Lower lobe of right lung (tissue), 2 donors: ENCODE data around the gene PCLO. TPM values are rescaled to one million over a fixed set of nuclear protein-coding genes. Genes with fewer than 3 reads are reported as not detected.

Experiments used
- ATAC-seq, 2 donors: fragments of 200-7000 bp; cut with Tn5 transposase; one replicate each; pipeline ENCODE4 v1.9.1; 2020 to 2022; ENCODE audit warnings: mild to moderate bottlenecking in 2 of 2, moderate library complexity in 2 of 2
- DNase-seq: peaks from one replicate; pipeline ENCODE4 v3.0.0-alpha.2; 2020
- H3K27ac ChIP-seq: fragments of 200-600 bp; one replicate; pipeline ENCODE4 v1.8.0; 2022
- H3K27me3 ChIP-seq: fragments of 200-600 bp; one replicate; pipeline ENCODE4 v1.8.0; 2022; ENCODE audit warnings: low read depth
- H3K36me3 ChIP-seq: fragments of 200-600 bp; one replicate; pipeline ENCODE4 v1.8.0; 2022; ENCODE audit warnings: mild to moderate bottlenecking
- H3K4me1 ChIP-seq: fragments of 200-600 bp; one replicate; pipeline ENCODE4 v1.8.0; 2022
- H3K4me3 ChIP-seq: fragments of 200-600 bp; one replicate; pipeline ENCODE4 v1.8.0; 2022; ENCODE audit warnings: mild to moderate bottlenecking
- H3K9me3 ChIP-seq: fragments of 200-600 bp; one replicate; pipeline ENCODE4 v1.8.0; 2022
- intact Hi-C: fragments of 100-400 bp; cut with DNase I; formaldehyde crosslinking; loops from one replicate; pipeline ENCODE4 v1.11.0; 2022
- total RNA-seq: library from RNA; stranded (reverse); fragmentation: NEBNext Ultra II Directional; extraction: Animal tissue kit (Norgen Biotek cat#: 25700); gene quantifications from one replicate; pipeline ENCODE4 v1.2.1, GENCODE V29; 2021
- TF ChIP-seq, protein P1 (sequence below): fragments of 200-600 bp; IDR thresholded peaks from one replicate; pipeline ENCODE4 v1.8.0; 2022; ENCODE audit warnings: antibody characterized with exemption, mild to moderate bottlenecking
- donor health status: DM: no; HTN: yes; CAD: no; lungs with severe emphysema.

The PCLO gene
- total RNA-seq, 1 donor from 2014 or later, result 2.9 TPM

DNA sequence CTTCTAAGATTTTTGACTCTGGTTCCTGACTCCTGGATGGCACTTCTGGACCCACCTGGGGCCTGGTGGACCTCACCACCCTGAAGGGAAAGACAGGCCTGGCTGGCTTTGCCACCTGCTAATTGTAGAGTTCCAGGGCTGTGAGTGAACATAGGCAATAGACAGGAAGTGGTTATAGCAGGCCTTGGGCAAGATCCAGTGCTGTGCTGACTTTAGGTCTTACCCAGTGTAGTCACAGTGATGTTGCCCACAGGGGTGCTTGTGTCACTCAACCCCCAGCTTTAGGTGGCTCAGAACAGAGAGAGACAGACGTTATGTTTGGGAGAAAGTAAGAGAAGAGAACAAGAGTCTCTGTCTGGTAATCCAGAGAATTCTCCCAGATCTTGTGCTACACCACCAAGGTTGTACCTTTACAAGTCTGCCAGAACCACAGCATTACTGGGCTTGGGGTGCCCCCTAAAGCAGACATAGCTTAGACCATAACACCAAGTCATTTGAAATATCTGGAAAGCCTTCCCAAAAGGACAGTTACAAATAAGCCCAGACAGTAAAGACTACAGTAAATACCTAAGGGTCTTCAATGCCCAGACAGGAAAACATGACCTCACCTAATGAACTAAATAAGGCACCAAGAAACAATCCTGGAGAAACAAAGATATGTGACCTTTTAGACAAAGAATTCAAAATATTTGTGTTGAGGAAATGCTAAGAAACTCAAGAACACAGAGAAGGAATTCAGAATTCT, 303.4 kb downstream of the PCLO start:
- Histone ChIP-seq H3K9me3 (no peaks in the 10 kb centered on the region), H3K4me1 (no peaks in the 10 kb centered on the region), H3K27me3 (no peaks in the 10 kb centered on the region), H3K27ac (no peak overlapping the region), H3K36me3 (no peaks in the 10 kb centered on the region), H3K4me3 (no peak overlapping the region)
- ATAC-seq (no peak), DNase-seq (no peak)
- intact Hi-C loops, result no loop called here
- TF ChIP-seq, protein P1, sequence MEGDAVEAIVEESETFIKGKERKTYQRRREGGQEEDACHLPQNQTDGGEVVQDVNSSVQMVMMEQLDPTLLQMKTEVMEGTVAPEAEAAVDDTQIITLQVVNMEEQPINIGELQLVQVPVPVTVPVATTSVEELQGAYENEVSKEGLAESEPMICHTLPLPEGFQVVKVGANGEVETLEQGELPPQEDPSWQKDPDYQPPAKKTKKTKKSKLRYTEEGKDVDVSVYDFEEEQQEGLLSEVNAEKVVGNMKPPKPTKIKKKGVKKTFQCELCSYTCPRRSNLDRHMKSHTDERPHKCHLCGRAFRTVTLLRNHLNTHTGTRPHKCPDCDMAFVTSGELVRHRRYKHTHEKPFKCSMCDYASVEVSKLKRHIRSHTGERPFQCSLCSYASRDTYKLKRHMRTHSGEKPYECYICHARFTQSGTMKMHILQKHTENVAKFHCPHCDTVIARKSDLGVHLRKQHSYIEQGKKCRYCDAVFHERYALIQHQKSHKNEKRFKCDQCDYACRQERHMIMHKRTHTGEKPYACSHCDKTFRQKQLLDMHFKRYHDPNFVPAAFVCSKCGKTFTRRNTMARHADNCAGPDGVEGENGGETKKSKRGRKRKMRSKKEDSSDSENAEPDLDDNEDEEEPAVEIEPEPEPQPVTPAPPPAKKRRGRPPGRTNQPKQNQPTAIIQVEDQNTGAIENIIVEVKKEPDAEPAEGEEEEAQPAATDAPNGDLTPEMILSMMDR, result no peak

DNA sequence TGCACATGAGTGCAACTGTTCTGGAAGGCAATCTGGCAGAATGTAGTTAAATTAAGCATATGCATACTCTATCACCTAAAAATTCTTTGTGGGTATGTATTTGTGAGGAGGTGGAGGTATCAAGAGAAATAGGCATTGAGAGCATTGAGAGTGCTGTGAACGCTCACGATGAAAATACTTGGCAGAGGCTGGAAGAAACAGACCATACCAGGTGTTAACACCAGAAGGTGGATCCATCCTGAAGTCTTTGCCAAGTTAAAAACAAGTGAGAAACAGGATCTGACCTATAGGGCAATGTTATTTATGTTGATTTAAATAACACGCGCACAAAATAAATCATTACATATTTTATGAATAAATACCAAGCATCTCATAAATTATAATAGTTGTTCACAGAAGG, 311.6 kb downstream of the PCLO start:
- no peak overlapping the region for H3K27ac ChIP-seq
- no peaks in the 10 kb centered on the region for H3K9me3 ChIP-seq
- intact Hi-C loops, result no loop called here
- H3K4me3 ChIP-seq, result no peak overlapping the region
- ATAC-seq (no peak), DNase-seq (no peak)
- H3K36me3 ChIP-seq, result no peaks in the 10 kb centered on the region
- no peaks in the 10 kb centered on the region for H3K27me3 ChIP-seq
- TF ChIP-seq, protein P1, result no peak
- H3K4me1 ChIP-seq, result no peaks in the 10 kb centered on the region

DNA sequence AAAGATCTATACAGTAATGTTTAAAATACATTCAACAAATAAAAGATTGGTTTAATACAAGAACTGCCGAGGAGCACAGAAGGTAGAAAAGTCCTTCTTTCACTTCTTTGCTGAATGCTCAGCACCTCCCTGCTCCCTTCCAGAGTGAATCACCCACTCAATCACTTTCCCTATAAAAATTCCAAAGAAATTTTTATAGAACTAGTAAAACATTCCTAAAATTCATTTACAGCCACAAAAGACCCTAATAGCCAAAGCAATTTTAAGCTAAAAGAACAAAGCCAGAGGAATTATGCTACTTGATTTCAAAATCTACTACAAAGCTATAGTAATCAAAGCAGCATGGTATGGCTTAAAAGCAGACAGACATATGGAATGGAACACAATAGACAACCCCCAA, 320.9 kb downstream of the PCLO start:
- no peak overlapping the region for H3K4me3 ChIP-seq
- no peaks in the 10 kb centered on the region for H3K4me1 ChIP-seq
- H3K27ac ChIP-seq, result no peak overlapping the region
- H3K36me3 ChIP-seq, result no peaks in the 10 kb centered on the region
- ATAC-seq, result no peak
- DNase-seq, result no peak
- intact Hi-C loops, result no loop called here
- TF ChIP-seq, protein P1, result no peak
- H3K9me3 ChIP-seq, result no peaks in the 10 kb centered on the region
- no peaks in the 10 kb centered on the region for H3K27me3 ChIP-seq

DNA sequence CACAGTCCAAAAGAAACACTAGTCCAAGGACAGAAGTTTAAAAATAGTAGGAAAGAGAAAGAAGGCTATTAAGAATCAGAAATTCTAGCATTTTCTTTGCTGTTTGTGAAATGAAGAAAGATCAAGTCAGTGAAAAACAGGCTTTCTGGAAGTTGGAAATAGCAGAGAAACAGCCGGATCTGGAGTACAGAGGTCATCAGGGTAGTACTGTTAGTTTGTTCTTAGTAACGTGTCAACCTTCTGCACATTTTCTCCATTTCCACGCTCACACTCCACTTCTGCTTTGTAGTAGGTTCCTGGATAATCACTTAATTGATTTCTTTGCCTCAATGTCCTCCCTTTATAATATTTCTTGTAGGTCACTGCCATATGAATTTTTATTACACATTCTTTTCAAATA, 322.6 kb downstream of the PCLO start:
- H3K27me3 ChIP-seq, result no peaks in the 10 kb centered on the region
- TF ChIP-seq, protein P1, result no peak
- H3K4me3 ChIP-seq, result no peak overlapping the region
- no peak for ATAC-seq
- H3K36me3 ChIP-seq, result no peaks in the 10 kb centered on the region
- H3K4me1 ChIP-seq, result no peaks in the 10 kb centered on the region
- no peaks in the 10 kb centered on the region for H3K9me3 ChIP-seq
- no peak for DNase-seq
- H3K27ac ChIP-seq, result no peak overlapping the region
- intact Hi-C loops, result no loop called here

DNA sequence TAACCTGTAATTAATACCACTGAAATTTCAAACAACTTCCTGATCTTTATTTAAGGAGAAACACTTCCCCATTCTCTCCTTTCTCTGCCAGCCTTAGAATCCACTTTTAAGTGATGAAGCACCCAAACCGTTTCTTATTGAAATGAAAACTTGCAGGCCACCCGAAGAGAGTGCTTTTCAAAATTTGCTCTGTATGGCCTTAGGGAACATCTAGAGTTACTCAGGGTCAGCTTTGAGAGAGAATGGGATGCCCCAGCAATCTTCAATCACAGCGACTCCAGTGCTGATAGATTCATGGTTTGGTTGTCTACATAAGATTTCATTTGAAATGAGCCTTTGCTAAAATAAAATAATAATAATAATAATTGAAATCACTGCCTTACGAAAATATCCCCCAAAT, 323.1 kb downstream of the PCLO start:
- DNase-seq (no peak), ATAC-seq (no peak)
- Histone ChIP-seq H3K27me3 (no peaks in the 10 kb centered on the region), H3K36me3 (no peaks in the 10 kb centered on the region), H3K4me1 (no peaks in the 10 kb centered on the region), H3K4me3 (no peak overlapping the region), H3K9me3 (no peaks in the 10 kb centered on the region), H3K27ac (no peak overlapping the region)
- TF ChIP-seq, protein P1, result no peak
- intact Hi-C loops, result no loop called here
